GM18499 (cell line): ENCODE data around the gene PPM1N.

ENCODE experiments used
- ATAC-seq: cut with Tn5 transposase; IDR thresholded peaks from one replicate; pipeline ENCODE4 v1.9.1; 2021; ENCODE audit warnings: moderate number of reproducible peaks; ENCODE audit not compliant: insufficient read depth, unreplicated experiment

Gene PPM1N

GRCh38 chr19:45485305-45486077, 12.8 kb upstream of the PPM1N start:
- ATAC-seq: peak; percentile 52

GRCh38 chr19:45488708-45489107, 9.5 kb upstream of the PPM1N start:
- no peak for ATAC-seq

DNA sequence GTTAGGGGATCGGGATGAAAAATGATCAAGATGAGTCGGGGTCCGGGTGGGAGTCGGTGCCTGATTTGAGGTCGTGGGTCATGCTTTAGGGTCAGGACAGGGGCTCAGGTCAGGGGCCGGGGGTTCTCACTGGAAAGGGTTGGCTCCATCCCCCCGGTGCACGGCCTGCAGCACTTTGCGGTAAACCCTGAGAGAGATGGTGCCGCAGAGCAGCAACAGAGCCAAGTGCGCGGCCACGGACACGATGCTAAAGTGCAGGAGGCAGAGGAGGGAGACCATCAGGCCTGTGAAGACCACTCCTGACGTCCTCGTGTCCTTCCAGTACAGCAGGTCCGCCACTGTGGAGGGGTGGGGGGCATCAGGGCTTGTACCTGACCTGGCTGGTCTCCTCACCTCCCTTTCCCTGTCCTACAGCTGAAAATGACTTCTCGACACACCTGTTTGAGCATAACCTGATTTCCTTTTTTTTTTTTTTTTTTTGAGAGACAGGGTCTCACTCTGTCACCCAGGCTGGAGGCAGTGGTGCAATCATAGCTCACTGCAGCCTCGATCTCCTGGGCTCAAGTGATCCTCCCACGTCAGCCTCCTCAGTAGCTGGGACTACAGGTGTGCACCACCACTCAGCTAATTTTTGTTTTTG, 8.9 kb upstream of the PPM1N start:
- no peak for ATAC-seq

- ATAC-seq: no peak
Measured at GRCh38 chr19:45492137-45492626, 6.1 kb upstream of the PPM1N start.

- ATAC-seq: no peak
Measured at GRCh38 chr19:45492627-45493470, 5.4 kb upstream of the PPM1N start.

DNA sequence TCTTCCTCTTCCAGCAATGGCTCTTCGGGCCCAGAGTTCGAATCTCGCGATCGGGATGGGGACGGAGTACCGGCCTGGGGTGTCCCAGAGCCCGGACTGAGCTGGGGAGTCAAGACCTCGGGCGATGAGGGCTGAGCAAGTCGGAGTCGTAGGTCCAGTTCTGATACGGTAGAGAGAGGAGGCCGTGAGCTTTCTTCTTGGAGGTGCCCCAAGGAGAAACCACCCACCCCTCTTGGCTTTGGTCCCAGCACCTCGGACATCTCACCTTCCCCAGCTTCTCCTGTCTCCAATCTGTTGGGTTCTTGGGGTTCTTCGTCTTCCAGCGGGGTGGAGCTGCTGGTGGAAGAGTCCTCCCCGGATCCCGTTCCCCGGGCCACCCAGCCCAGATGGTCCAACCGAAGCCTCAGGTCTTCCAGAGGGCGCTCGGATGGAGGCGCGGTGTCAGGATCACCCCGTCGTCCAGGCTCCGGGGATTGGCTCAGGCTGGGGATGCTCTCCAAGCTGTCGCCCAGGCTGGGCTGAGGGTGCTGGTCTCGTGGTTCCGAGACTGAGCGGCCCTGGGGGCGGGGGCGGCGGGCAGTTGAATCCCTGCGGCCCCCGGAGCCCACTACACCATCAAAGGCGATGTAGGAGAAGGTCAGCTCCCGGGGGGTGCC, 3.9 kb upstream of the PPM1N start:
- ATAC-seq: no peak

DNA sequence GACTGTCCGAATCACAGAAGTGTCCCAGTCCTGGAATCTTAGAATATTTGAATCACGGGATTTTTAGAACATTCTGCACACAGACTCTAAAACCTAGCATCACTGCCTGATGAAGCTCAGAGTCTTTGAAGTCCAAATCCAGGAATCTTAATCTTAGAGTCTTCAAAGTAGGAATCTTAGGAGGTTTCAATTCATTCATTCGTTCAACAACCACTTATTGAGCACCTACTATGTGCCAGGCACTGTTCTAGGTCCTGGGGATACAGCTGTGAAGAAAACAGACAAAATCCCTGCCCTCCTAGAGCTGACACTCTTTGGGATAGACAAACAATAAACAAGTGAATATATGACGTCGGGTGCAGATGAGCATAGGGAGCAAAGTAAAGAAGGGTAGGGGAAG, 3.1 kb upstream of the PPM1N start:
- ATAC-seq: no peak

DNA sequence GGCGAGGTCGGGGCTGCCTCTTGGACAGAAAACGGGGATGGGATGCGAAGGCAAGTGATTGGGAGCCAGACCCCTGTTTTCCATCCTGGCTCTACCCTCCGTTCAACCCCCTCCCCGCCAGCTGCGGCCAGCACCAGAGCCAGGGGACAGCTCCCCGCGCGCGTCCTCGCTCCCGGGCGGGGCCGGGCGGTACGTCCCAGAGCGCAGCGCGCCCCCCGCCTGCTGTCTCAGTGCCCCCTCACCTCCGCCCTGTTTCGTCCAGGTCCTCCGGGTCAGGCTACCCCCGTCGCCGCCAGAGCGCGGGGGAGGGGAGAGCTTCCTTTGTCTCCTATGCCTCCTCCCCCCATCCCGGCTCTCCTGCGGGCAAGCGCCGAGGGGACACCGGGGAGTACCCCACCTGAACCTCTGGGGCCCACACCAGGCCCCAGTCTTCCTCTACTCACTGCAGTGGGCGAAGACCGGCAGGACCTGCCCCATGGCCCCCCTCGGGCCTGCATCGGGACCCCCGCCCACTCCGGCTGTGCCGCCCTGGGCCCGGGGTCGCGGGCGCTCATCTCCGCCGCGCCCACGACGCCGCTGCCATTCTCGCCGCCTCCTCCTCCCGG, 1.8 kb upstream of the PPM1N start:
- no peak for ATAC-seq

- no peak for ATAC-seq
Measured at GRCh38 chr19:45497791-45498190, 452 bp upstream of the PPM1N start.

GRCh38 chr19:45499196-45500180, 1.2 kb downstream of the PPM1N start:
- no peak for ATAC-seq

DNA sequence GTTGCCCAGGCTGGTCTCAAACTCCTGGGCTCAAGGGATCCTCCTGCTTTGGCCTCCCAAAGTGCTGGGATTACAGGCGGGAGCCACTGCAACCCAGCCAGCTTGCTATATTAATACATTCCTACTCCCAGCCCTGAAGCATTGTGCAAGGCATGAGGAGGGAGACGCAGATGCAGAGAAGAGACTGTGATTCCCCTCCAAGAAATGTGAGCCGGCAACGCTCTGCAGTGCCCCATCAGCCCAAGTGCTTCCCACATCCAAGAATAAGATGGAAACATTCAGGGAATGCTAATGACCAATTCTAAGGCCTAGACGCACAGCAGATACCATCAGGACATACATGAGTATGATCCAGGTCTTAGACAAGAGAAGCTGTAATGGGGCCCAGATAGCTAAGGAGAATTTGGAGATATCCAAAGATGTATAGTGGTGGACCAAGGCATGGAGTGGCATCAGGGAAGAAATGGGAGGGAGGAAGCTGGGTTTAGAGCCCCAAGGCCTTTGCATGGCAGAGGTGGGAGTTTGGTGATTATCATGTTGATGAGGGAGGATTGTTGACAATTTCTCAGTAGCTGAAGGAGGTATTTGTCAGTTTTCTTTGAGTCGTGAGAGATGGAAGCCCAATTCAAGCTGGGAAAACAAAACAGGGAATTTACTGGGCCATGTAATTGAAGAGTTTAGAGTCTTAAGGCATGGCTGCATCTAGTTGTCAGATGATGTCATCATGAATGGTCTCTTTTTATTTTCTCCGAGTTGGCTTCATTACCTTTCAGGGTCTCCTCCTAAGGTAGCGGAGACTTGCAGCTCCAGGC, 2.9 kb downstream of the PPM1N start:
- no peak for ATAC-seq

- ATAC-seq: no peak
Measured at GRCh38 chr19:45501730-45502014, 3.4 kb downstream of the PPM1N start.

GRCh38 chr19:45502111-45502510, 3.9 kb downstream of the PPM1N start:
- no peak for ATAC-seq

- ATAC-seq: no peak
Measured at GRCh38 chr19:45503909-45504308, 5.7 kb downstream of the PPM1N start.

DNA sequence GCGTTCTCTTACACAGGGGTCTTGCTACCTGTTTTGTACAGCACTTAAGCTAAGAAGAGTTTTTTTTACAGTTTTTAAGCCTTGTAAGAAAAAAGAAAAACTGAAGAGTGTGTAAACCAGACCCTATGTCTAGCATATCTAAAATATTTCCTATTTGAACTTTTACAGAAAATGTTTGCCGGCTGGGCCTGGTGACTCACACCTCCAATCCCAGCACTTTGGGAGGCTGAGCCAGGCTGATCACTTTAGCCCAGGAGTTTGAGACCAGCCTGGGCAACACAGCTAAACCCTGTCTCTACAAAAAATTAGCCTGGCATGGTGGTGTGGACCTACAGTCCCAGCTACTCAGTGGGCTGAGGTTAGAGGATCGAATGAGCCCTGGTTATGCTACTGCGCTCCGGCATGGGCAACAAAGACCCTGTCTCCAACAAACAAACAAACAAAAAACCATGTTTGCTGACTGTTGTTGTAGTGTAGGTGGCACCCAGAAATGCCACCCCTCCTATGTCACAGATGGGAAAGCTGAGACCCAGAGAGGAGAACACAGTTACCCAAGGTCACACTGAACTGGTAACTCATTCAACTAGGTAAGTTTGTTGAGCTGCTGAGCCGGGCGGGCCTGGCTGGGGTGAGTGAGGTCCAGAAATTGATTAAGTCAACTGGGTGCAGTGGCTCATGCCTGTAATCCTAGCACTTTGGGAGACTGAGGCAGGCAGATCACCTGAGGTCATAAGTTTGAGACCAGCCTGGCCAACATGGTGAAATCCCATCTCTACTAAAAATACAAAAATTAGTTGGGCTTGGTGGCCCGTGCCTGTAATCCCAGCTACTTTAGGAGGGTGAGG, 7.1 kb downstream of the PPM1N start:
- ATAC-seq: no peak

- no peak for ATAC-seq
Measured at GRCh38 chr19:45505996-45506245, 7.7 kb downstream of the PPM1N start.

DNA sequence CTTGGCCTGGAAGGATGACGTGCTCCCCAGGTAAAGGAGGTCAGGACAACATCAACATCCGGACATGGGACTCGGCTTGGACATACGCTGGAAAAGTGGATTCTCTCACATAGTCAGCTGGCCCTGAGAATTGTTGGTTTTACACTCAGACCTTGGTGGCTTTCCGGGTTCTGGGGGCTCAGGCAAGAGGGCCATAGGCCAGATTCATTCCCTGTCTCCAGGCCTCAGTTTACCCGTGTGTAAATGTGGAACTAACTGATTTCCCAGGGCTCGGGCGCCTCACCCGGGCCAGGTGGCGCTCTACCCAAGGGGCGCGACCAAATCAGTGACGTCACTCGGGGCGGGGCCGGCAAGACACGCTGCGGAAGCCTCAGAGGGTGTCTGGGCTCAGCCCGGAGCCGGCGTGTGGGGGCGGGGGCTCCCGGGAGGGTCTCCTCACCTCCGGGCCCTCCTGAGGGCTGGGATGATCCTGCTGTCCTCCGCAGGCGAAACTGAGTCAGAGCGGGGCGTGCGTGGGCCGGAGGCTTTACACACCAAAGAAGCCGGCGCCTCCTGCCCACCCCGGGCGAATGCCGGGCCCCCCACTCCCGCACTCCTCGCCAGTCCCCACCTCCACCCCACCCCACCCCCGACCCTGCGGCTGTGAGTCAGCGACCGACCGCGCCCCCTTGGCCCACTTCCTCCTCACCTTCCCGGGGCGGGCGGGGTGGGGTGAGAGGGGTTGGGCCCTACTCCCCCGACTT, 8.2 kb downstream of the PPM1N start:
- ATAC-seq: no peak
